Measurements from ENCODE around the gene PLGRKT.
"Not testable (repeated sequence)": the region's sequence is repeated elsewhere in the genome, so short reads cannot be mapped to it uniquely, and the experiment has no call there.

PLGRKT gene

GRCh38 chr9:5375091-5375490 lies 62.6 kb downstream of the PLGRKT start:
- DNase-seq, result no peak

DNA sequence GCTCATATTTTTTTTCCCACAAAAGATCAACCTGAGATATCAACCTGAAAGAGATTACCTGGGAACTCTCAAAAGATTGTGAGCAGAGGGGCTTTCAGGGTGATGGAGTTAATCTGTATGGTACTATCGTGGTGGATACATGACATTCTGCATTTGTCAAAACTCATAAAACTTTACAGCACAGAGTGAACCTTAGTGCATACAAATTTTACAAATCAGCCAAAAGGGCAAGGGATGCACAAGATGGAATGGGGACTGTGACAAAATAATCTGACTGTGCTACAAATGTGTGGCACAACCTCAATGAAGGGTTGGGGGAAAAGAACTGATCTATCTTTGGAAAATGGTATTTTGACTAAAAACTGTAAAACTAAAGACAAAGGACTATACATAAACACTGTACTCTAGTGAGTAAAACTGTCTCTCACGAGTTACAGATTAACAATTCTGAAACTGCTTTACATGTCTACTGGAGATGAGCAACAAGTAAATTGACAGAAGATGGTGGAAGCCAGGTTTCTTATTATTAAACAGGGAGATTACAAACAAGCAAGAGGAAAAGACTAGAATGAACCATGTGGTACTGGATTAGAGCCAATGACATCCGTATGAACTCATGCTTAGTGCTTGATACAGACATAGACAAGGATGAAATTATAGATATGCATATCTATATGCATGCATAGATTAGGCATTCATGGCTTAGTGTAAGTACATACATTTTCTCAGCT lies 73.3 kb downstream of the PLGRKT start:
- DNase-seq, result peak; percentile 40

DNA sequence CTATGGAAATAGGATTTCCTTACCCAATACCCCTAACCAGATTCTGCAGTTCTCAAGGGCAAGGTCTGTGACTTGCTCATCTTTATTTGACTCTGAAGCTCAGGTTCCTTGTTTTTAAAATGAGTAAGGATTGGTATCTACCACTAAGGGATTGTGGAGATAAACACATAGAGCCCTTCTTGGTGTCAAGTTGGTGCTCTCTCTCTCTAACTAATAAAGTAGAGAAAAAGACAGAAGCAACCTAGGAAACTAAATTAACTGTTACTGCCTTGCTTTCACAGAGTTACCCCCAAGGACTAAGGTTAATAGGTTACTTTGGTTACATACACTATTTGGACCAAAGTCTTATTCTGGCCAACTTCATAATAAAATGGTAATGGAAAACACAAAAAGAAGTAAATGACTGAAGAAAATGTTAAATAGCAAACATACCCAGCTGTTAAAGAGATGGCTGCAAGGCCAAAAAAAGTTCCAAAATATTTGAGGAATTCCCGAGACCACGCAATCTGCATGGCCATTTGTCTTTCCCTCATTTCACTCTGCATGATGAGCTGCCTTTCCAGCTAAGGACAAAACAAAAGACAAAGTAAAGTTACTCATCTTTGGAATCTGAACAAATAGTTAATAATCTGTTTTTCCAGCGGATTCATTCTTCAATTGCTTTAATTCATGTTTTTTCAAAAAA lies 76.3 kb downstream of the PLGRKT start:
- no peak for DNase-seq

- no peak for DNase-seq
These were observed 77.4 kb downstream of the PLGRKT start for GRCh38 chr9:5360341-5360740.

DNA sequence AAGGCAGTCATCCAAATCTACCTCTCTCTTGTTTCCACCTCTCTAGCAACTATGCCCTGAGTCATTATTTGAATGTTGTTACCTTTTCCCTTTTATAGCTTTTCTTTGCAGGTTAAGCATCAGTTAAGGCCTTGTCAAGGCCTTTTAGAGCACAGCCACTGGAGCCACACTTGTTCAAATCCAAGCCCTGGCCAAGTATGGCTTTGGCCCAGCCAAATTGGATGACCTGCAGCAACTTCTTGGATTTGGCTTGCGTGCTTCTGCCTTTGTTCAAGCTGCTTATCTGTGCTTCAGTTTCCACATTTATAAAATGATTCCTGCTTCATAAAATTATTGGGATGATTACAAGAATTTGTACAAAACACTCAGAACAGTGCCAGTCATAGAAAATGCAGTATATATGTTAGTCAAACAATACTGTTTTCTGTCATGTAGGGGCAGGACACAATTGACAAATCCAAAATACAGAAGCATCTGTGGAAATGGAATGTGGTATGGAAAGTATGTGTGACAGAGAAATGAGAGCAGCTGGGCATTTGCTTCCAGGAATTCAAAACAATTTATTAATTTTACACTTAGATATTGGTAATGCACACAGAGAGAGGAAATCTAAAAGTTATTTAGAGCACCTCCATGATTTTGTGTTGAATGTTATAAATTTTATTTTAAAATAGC lies 80.2 kb downstream of the PLGRKT start:
- DNase-seq, result no peak

DNA sequence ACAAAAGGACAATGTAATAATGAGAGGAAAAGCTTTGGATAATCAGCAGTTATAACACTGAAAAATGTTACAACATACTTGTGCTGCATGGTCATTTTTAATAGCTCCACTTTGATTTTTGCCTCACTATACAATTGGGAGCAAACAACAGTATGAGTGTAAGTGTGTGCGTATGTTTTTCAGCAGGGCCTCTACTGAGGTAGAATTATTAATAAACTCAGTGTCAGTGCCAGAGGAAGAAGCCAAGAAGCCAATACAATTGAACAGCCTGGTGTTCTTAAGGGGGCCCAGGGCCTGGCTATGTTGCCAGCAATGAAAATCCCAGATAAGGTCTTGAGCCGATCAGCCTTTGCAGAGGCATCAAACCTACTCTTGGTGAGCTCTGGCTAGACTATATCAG lies 81.9 kb downstream of the PLGRKT start:
- no peak for DNase-seq

DNA sequence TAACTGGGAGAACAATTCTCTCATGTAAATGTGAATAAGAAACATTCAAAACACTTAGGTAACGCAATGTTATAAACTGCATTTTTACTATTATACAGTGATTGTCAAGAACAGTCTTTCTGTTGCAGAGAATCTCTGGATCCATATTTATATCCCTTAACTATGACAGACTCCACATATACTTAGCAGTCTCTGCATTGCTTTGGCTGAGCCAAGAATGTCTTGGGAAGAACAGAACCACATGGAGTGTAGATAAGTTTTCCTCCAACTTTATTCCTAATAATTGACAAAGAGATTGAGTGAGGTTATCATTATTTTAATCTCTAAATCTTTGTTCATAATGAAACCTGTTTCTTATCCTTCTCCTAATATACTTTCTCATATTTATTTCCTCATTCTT lies 82.5 kb downstream of the PLGRKT start:
- no peak for DNase-seq

GRCh38 chr9:5354184-5354583 lies 83.5 kb downstream of the PLGRKT start:
- DNase-seq, result no peak

DNA sequence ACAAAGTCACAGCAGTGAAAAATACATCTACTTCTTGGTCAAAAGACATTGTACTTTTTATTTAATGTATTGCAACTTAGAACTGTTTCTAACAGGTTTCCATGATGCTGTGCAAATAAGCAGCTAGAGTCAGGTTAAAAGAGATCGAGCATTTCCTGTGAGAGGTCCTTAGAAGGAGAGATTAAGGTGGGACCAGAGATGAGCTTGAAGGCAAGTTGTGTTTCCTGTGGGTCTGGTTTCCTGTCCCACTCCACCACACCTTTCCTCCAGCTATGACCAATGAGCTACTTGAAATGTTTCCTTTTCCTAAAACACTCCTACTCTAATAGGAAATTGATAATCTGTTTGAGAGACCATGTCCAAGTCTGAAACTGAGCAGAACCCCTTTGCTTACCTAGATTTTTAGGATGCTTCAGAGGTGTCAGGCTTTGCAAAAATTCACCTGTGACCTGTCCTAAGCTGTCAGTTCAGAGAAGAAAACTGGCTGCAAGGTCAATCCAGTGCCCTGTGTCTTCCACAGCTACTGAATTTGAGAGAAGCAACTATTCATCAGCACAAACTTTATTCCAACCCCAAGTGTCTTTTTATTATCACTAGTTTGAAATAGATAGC lies 85.0 kb downstream of the PLGRKT start:
- DNase-seq, result no peak

GRCh38 chr9:5338992-5339981 lies 98.4 kb downstream of the PLGRKT start, which contains the start of gene RLN1:
RLN1 (minus strand) TSS chr9:5339876; CDS start chr9:5339746, 130 bp downstream.
- not testable (repeated sequence) for DNase-seq

DNA sequence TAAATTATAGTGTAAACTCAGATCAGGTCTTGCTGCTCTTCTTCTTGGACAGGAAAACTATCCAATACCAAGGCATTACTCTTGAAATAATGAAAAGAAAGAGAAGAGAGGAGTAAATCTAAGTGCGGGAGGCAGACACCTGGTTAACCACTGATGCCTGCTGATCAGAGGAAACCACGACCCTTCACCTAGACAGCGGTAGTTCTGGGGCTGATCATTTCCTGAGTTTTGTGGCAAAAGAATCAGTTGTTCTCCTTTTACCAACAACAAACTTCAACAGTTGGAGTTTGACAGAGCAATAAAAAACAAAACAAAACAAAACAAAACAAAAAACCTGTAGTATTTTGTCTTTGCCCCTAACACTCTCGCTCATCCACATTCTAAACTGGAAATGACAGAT lies 101.0 kb downstream of the PLGRKT start:
- DNase-seq, result no peak

GRCh38 chr9:5331276-5331675 lies 106.4 kb downstream of the PLGRKT start:
- DNase-seq, result not testable (repeated sequence)

GRCh38 chr9:5326893-5327548 lies 110.7 kb downstream of the PLGRKT start:
- DNase-seq, result no peak

- no peak for DNase-seq
These were observed 111.5 kb downstream of the PLGRKT start for GRCh38 chr9:5326187-5326586.

GRCh38 chr9:5321601-5322000 lies 116.1 kb downstream of the PLGRKT start:
- not testable (repeated sequence) for DNase-seq

GRCh38 chr9:5321058-5321457 lies 116.7 kb downstream of the PLGRKT start:
- peak; percentile 8 for DNase-seq

- DNase-seq, result not testable (repeated sequence)
These were observed 121.3 kb downstream of the PLGRKT start for GRCh38 chr9:5316406-5316805.

DNA sequence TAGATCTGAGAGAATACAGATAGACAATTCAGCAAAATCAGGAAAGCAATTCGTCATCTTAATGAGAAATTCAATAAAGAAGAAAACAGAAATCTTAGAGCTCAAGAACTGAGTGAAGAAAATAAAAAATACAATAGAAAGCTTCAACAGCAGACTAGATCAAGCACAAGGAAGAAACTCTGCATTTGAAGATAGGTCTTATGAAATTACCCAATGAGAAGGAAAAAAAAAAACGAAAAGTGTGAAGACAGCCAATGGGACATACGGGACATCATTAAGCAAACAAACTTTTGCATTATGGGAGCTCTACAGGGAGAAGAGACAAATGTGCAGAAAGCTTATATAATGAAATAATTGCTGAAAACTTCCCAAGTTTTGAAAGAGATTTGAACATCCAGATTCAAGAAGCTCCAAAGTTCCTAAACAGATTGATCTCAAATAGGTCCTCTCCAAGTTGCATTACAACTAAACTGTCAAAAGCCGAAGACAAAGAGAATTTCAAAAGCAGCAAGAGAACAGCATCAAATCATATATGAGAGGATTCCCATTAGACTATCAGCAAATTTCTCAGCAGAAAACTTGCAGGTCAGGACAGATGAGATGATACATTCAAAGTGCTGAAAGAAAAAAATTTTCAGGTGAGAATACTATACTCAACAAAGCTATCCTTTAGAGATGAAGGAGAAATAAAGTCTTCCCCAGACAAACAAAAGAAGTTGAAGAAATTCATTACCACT lies 122.4 kb downstream of the PLGRKT start:
- DNase-seq, result no peak

DNA sequence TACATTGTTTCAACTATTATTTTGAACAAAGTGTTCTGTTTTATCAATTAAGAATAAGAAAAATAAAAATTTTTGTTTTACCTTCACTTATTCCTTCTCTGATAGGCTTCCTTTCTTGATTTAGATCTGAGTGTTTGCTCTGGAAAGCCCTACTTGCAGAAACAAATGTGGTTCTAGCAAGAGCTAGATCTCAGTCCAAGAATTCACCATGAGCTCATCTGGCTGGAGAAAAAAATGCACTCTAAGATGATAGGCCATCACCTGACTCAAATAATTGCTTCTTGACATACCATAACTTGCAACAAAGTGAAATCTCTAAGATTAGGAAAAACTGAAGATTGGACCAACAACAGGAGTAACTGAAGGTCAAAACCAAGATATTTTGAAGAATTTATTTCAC lies 126.9 kb downstream of the PLGRKT start:
- no peak for DNase-seq
